Stimulated activated CD4-positive, alpha-beta T cell treated with anti-CD3 and anti-CD28 coated beads, TNF-alpha, amount 100 ng/mL, for 48 hours (primary cell): ENCODE data around the gene PBX4.
A peak's percentile ranks its signal among the peaks of the same experiment; 100 is the strongest.

Source experiments
- DNase-seq, 3 donors: peaks; one replicate each; pipeline ENCODE4 v3.0.0-alpha.2; 2020; ENCODE audit warnings: low read depth in 3 of 3

Gene PBX4

DNA sequence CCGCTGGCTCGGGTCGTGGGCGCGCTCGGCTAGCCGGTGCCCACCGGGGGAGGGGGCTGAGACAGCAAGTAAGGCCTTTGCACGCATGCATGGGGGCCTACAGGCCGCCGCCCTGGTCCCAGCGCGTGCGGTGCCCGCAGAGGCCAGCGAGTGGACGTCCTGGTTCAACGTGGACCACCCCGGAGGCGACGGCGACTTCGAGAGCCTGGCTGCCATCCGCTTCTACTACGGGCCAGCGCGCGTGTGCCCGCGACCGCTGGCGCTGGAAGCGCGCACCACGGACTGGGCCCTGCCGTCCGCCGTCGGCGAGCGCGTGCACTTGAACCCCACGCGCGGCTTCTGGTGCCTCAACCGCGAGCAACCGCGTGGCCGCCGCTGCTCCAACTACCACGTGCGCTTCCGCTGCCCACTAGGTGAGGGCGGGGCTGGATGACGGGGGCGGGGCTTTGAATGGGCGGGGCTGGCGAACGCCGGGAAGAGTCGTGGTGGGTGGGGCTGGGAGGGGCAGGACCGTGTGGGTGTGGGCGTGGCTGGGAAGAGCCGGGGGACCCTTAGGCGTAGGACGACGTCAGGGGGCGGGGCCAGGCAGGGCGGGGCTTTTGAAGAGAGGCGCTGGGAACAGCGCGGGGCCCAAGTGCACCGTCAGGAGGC is 78.3 kb downstream of the PBX4 start:
- peak; percentile 51 to 77 (median 74) for DNase-seq

DNA sequence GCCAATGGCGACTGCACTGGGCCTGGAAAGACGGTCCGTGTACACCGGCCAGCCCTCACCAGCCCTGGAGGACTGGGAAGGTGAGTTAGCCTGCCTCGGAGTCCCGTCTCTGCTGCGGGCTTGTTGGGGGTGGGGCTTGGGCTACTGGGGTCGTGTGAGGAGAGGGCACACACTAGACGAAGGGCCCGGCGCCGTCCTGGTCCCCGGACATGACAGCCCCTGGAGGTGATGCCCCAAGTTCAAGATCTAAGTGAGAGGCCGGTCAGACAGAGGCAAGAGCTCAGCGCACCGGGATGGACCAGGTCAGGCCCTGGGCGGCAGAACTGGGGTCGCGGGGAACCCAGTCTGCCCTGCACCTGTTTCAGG is 78.8 kb downstream of the PBX4 start:
- no peak for DNase-seq

GRCh38 chr19:19538785-19539166 is 79.7 kb downstream of the PBX4 start:
- no peak for DNase-seq

DNA sequence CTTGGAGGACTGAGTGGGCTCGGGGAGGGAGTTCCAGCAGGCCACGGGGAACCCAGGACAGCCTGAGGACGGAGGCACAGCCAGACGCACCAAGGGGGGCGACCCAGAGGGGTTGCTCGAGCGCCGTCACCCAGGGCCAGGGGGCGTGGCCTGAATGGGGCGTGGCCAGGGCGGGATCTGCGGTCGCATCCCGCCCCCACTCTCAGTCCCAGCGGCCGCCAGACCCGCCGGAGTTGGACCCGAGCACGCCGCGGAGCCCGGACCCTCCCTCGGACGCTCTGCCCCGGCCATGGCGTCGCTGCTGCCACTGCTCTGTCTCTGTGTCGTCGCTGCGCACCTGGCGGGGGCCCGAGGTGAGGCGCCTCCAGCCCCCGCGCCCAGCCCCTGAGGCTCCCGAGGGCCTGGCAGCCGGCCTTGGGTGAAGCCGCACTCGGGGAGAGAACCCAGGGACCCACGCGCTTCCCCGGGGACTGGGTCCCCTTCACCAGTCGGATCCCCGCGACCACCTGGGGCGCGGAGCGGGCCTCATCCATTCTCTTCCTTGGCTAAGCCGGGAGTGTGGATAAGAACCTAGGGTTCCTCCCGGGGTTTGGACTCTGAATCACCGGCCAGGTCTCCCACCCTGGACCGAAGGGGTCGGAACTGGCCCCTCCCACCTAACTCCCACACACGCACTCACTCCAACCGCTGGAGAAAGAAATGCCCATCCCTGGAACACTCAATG is 80.3 kb downstream of the PBX4 start, which contains the start of gene CILP2:
Gene CILP2, plus strand, starts transcription at position 205 of the 724 bp plus-strand sequence. Its CDS starts 85 bp downstream, at position 290.
- DNase-seq: no peak

DNA sequence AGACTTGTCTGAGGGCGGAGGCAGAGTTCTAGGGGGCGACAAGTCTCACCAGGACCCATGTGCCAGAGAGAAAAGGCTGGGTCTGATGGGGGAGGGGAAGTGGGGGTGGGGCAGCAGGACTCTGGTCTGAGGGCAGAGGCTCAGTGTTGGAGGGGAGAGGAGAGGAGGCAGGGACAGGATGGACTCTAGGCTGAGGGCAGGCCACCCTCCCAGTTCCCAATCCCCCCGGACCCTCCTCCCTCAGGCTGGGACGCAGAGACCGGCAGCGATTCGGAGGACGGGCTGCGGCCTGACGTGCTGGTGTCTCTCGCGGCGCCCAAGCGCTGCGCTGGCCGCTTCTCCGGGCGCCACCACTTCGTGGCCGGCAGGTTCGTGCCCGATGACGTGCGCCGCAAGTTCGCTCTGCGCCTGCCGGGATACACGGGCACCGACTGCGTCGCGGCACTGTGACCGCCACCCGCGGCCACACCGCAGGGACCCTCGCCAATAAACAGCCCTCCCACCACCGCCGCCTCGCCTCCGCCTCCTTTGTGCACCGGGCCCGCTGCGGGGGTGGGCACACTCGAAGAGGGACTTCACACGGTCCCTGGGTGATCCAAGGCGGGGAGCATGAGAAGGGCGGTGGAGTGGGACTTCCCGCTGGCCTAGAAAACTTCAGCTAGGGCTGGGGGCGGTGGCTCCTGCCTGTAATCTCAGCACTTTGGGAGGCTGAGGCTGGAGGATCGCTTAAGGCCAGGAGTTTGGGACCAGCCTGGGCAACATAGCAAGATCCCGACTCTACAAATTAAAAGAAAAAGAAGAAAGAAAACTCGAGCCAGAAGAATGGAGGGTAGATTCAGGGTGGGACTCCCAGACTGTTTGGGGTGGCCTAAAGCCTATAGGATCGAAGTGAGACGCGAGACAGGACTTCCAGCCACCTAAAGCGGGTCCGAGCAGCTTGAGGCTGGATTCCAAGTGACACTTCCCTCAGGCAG is 81.1 kb downstream of the PBX4 start:
- DNase-seq: no peak

DNA sequence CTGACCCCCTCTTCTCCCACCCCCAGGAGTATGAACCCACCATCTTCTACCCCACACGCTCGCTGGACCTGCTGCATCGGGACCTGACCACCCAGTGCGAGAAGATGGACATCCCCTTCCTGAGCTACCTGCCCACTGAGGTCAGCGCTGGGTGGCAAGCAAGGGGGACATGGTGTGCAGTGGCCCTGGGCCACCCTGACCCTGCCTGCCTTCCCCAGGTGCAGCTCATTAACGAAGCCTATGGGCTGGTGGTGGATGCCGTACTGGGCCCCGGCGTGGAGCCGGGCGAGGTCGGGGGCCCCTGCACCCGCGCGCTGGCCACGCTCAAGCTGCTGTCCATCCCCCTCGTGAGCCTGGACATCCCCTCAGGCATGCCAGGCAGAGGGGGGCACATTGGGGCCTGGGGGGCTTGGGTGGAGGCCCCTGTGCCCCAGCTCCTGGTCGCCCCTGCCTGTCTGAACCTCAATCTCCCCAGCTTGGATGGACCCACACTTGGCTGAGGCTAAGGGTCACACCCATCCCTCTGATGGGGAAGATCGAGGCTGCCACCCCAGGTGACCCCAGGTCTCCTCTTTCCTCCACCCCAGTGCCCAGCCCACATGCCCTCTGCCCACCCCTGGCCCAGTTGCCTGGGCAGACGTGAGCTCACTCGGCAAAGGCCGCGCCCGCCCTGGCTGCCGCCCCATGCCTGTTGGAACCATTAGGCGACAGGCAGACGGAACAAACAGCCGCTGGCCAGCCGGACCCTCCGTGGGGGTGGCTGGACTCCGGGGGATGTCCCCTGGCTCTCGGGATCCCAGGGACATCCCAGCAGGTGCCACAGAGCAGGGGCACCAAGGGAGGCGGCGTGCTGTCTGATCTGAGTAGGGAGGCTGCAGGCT is 82.9 kb downstream of the PBX4 start:
- no peak for DNase-seq

DNA sequence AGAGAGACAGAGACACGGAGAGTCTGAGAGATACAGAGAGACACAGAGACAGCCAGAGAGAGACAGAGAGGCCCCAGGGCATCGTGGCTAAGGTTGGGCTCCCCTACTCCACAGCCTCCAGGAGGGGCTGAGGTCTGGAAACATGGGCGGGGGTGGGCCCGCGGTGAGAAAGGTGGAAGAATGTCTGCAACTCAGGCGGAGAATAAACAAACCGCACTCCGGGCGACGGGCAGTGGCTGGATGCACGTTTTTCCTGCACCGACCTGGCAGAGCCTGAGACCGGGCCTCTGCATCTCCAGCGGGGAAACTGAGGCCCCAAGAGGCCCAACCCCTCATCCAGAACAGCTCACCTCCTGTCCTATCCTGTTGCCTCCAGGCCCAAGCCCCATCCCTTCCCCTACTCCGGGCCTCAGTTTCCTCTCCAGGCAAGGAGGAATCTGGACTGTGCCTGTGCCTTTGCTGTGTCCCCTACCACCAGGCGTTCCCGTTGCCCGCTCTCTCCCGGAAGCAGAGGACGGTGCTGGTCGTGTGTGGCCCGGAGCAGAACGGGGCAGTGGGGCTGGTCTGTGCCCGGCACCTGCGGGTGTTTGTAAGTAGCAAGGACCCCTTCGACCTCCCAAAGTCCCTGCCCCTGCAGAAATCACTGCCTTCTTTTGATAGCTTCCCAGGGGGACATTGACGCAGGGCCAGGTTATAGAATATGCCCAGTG is 83.8 kb downstream of the PBX4 start:
- no peak for DNase-seq

GRCh38 chr19:19533841-19534240 is 84.6 kb downstream of the PBX4 start:
- no peak for DNase-seq

DNA sequence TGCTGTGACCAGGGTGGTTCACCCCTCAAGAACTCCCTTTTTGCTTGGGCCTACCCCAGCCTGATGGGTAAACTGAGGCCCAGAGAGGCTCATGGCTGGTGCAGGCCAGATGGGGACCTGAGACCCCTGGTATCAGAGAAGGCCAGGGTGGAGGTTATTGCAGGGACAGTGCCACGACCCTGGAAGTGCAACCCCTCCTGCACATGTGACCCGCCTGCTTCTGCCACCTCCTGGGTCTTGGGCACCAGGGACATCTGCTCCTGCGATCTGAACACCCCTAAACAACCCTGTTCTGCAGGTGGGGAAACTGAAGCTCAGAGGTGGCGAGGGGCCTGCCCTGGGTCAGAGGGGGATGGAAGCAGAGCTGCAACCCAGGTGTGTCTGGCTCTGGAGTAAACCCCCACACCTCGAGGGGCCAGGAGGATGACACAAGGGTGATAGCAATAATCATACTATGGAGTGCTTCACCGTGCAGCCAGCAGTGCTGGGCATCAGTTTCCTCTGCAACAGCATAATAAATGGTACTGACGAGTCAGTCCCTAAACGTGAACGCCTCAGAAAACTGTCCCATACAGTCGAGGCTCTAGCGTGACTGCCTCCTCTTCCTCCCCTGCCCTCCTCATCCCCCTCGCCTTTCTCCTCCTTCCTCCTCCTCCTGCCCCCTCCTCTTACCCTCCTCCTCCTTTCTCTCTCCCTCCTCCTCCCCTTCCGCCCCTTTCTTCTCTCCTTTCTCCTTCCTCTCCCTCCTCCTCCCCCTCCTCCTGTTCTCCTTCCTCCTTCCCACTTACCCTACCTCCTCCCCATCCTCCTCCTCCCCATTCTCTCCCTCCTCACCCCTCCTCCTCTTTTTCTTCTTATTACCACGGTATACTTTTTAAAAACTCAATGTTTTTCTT is 85.4 kb downstream of the PBX4 start:
- no peak for DNase-seq

- DNase-seq: peak; percentile 69 to 83 (median 82)
Measured at GRCh38 chr19:19531951-19532805, 86.3 kb downstream of the PBX4 start.

DNA sequence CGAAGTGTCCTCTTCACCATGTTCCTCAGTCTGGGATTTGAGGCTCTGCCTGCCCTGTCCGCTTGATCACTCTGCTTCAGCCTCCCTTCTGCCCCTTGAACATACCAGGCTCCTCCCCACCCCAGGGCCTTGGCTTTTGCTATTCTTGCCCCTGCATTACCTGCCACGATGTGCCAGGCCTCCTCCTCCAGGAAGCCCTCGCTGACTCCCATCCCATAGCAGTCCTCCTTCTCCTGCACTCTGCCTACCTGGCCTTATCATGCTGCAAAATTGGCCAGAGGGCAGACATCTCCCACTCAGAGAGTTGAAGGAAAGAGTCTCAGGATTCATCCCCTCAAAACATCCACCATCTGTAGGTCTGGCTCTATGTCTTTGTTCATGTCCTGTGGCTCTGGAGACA is 87.6 kb downstream of the PBX4 start:
- no peak for DNase-seq

DNA sequence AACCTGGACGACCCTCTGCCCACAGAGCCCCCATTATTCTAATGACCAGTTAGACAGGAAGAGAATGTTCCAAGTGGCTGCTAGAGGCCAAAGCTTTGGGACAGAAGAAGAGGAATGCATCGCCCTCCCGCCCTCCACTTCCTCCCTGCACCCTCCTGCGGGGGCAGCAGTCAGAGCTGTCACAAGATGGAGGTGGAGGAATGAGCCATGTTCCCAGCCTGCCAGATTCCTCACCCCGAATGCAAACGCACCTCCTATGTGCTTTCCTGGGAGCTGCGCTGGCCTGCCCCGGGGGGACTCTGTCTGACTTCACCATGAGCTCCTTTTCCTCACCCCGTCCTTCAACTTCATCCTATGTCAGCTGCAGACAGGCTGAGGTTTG is 88.1 kb downstream of the PBX4 start:
- DNase-seq: no peak

DNA sequence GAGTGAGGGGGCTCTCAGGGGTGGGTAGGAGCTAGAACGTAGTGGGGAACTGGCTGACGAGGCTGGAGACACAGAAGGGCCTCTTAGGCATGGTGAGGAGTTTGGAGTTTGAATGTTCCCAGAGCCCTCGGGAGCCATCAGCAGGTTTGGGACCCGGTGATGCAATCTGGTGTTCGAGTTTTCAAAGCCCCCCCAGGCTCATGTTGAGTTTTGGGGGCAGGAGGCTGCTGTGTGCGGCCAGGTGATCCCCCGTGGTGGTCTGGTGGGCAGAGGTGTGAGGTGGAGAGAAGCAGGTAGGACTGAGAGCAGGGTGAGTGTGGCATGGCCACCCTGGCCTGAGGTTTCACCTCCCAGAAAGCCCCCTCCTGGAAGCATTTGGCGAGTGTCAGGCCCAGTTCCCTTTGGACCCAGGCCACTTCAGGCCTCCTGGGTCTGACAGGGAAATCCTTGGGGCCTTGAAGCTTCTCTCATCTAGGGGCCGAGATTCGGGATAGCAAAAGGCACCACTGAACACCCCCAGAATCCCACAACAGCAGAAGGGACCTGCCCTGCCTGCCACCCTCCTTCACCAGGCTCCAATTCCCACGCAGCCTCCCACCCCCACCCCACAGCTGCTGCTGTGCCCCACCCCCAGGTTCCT is 88.6 kb downstream of the PBX4 start:
- no peak for DNase-seq

GRCh38 chr19:19528721-19529490 is 89.6 kb downstream of the PBX4 start, which contains the start of gene YJEFN3:
Gene YJEFN3 (plus strand): TSS chr19:19528911. CDS start chr19:19528933, 22 bp downstream.
- no peak for DNase-seq

GRCh38 chr19:19527674-19528625 is 90.5 kb downstream of the PBX4 start:
- DNase-seq: no peak

GRCh38 chr19:19527371-19527656 is 91.2 kb downstream of the PBX4 start:
- DNase-seq: no peak
